Measurements from ENCODE around the gene RAB40C. TPM values are rescaled to one million over a fixed set of nuclear protein-coding genes. Genes with fewer than 3 reads are reported as not detected.
A peak's percentile ranks its signal among the peaks of the same experiment; 100 is the strongest.

RAB40C gene
- total RNA-seq, 1 donor from 2014 or later = 6.0 TPM

GRCh38 chr16:578870-579405, 10.9 kb upstream of the RAB40C start:
- H3K27me3 Mint-ChIP-seq (ENCODE audit: insufficient read depth, low read depth) = peaks cover 2% of the 10 kb centered on the region
- H3K4me3 Mint-ChIP-seq = no peak overlapping the region
- H3K9me3 Mint-ChIP-seq = no peaks in the 10 kb centered on the region

GRCh38 chr16:580141-580945, 9.5 kb upstream of the RAB40C start:
- H3K36me3 ChIP-seq = no peaks in the 10 kb centered on the region
- peaks cover 3% of the 10 kb centered on the region for H3K4me1 Mint-ChIP-seq
- no peak for DNase-seq (ENCODE audit: low spot score)
- no peak overlapping the region for H3K9ac ChIP-seq
- H3K9me3 ChIP-seq (ENCODE audit: low read depth) = no peaks in the 10 kb centered on the region
- no peaks in the 10 kb centered on the region for H3K36me3 Mint-ChIP-seq
- peaks cover 46% of the 10 kb centered on the region for H4K20me1 ChIP-seq (ENCODE audit: low read depth)
- no peak overlapping the region for H3K4me3 ChIP-seq
- peaks cover 2% of the 10 kb centered on the region for H3K4me1 ChIP-seq
- TF ChIP-seq EZH2 (IDR thresholded peaks at IDR 0.05) = no peak
- no peak for TF ChIP-seq CTCF (IDR thresholded peaks at IDR 0.05)
- no peak for TF ChIP-seq EZH2phosphoT487 (IDR thresholded peaks at IDR 0.05)
- no peak overlapping the region for H3K4me3 Mint-ChIP-seq
- no peak overlapping the region for H3K27ac ChIP-seq
- no peaks in the 10 kb centered on the region for H3K9me3 Mint-ChIP-seq
- H3F3A ChIP-seq (ENCODE audit: low read depth) = peaks cover 15% of the 10 kb centered on the region
- peaks cover 15% of the 10 kb centered on the region for H3K27me3 ChIP-seq
- H3K4me2 ChIP-seq = no peak overlapping the region
- peaks cover 2% of the 10 kb centered on the region for H3K27me3 Mint-ChIP-seq (ENCODE audit: insufficient read depth, low read depth)
- no peak overlapping the region for H2AFZ ChIP-seq (replicated peaks)
- no peaks in the 10 kb centered on the region for H3K79me2 ChIP-seq (ENCODE audit: low read depth)
- no peak overlapping the region for H3K27ac Mint-ChIP-seq

More at GRCh38 chr16:578870-579405, 10.9 kb upstream of the RAB40C start:
- Mint-ChIP-seq H3K27ac (no peak overlapping the region), H3K4me1 (peaks cover 3% of the 10 kb centered on the region), H3K36me3 (no peaks in the 10 kb centered on the region)
- Histone ChIP-seq H3F3A (ENCODE audit: low read depth) (peaks cover 15% of the 10 kb centered on the region), H3K9ac (no peak overlapping the region), H3K4me1 (no peaks in the 10 kb centered on the region), H3K9me3 (ENCODE audit: low read depth) (no peaks in the 10 kb centered on the region), H3K4me3 (no peak overlapping the region), H3K27ac (no peak overlapping the region), H3K36me3 (no peaks in the 10 kb centered on the region), H2AFZ (replicated peaks) (no peak overlapping the region), H3K27me3 (peaks cover 7% of the 10 kb centered on the region), H3K4me2 (peak overlapping the region; percentile 58), H4K20me1 (ENCODE audit: low read depth) (peaks cover 40% of the 10 kb centered on the region), H3K79me2 (ENCODE audit: low read depth) (no peaks in the 10 kb centered on the region)
- TF ChIP-seq EZH2phosphoT487 (IDR thresholded peaks at IDR 0.05) (no peak), CTCF (IDR thresholded peaks at IDR 0.05) (peak; percentile 82)
- peak; percentile 89 for DNase-seq (ENCODE audit: low spot score)

- Histone ChIP-seq H3K27ac (no peak overlapping the region), H3K9ac (no peak overlapping the region), H3K36me3 (no peaks in the 10 kb centered on the region), H3K4me1 (peaks cover 2% of the 10 kb centered on the region), H3K9me3 (ENCODE audit: low read depth) (no peaks in the 10 kb centered on the region), H3K79me2 (ENCODE audit: low read depth) (no peaks in the 10 kb centered on the region), H3F3A (ENCODE audit: low read depth) (peaks cover 20% of the 10 kb centered on the region), H4K20me1 (ENCODE audit: low read depth) (peaks cover 52% of the 10 kb centered on the region), H3K4me2 (no peak overlapping the region), H3K27me3 (peaks cover 22% of the 10 kb centered on the region), H2AFZ (replicated peaks) (no peak overlapping the region), H3K4me3 (no peak overlapping the region)
- TF ChIP-seq CTCF (IDR thresholded peaks at IDR 0.05) (no peak), EZH2 (IDR thresholded peaks at IDR 0.05) (no peak), EZH2phosphoT487 (IDR thresholded peaks at IDR 0.05) (no peak)
- DNase-seq (ENCODE audit: low spot score) = no peak
- no peak overlapping the region for H3K27ac Mint-ChIP-seq
- H3K36me3 Mint-ChIP-seq = no peaks in the 10 kb centered on the region
- H3K4me3 Mint-ChIP-seq = no peak overlapping the region
- H3K27me3 Mint-ChIP-seq (ENCODE audit: insufficient read depth, low read depth) = peaks cover 6% of the 10 kb centered on the region
- no peaks in the 10 kb centered on the region for H3K9me3 Mint-ChIP-seq
- H3K4me1 Mint-ChIP-seq = peaks cover 7% of the 10 kb centered on the region
Observed at GRCh38 chr16:580946-581498, 8.8 kb upstream of the RAB40C start.

Data from neural progenitor cell (in vitro differentiated cells).